ENCODE results near the gene ARMH1.
A peak's percentile ranks its signal among the peaks of the same experiment; 100 is the strongest.

The ARMH1 gene

DNA sequence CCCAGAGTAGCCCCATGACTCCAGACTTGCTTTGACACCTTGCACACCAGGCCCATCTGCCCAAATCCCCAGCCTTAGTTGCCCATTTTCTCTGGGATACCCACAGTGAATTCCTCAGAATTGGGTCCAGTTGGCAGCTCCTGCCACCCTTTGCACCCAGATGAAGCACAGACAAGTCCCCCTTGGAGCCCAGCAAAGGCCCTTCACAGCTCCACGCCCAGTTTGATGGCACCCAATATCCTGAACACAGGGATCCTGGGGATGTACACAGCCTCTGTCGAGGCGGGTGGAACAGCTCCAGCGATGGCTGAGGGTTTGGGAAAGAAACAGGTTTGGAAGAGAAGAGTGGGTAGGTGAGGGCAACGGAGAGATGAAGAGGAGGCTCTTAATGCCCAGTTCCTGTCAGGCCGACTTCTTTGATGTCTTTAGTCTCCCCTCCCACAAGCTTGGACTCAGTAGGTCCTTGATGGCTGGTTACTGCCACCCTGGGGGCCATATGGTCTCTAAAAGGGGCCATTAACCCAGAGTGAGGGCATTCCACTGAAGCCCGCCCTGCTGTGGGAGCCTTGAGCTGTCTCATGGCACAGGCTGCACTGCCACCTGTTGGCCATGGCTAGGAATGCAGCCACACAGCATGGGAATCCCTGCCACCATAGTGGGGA lies 21.9 kb upstream of the ARMH1 start:
- no peaks in the 10 kb centered on the region for H3K27me3 ChIP-seq (ENCODE audit: insufficient read depth, low read length, poor library complexity)
- H2BK15ac ChIP-seq (replicated peaks; ENCODE audit: low read depth), result no peak overlapping the region
- DNase-seq, result peak; percentile 81
- H3K79me1 ChIP-seq (ENCODE audit: low read length), result no peaks in the 10 kb centered on the region
- no peaks in the 10 kb centered on the region for H3K36me3 ChIP-seq (ENCODE audit: control insufficient read depth, insufficient read depth, low read length)
- no peak overlapping the region for H3K4me3 ChIP-seq (ENCODE audit: low read length)
- H3K4ac ChIP-seq (ENCODE audit: low read depth, low read length), result no peak overlapping the region
- no peaks in the 10 kb centered on the region for H3K79me2 ChIP-seq (ENCODE audit: control insufficient read depth, insufficient read depth, low read length)
- H2BK5ac ChIP-seq (ENCODE audit: low read length), result no peak overlapping the region
- no peak overlapping the region for H3K23ac ChIP-seq (ENCODE audit: low read length)
- no peak overlapping the region for H2BK120ac ChIP-seq (ENCODE audit: low read depth, low read length)
- no peak overlapping the region for H3K9ac ChIP-seq (ENCODE audit: low read length)
- H3K18ac ChIP-seq (ENCODE audit: low read length), result no peak overlapping the region
- no peak overlapping the region for H2AK5ac ChIP-seq (ENCODE audit: low read length)
- H4K8ac ChIP-seq (ENCODE audit: low read depth, low read length), result no peak overlapping the region
- no peak overlapping the region for H4K5ac ChIP-seq (ENCODE audit: low read length)
- no peaks in the 10 kb centered on the region for H3K4me1 ChIP-seq (ENCODE audit: control insufficient read depth, low read depth, low read length)
- H3K56ac ChIP-seq (ENCODE audit: low read length), result no peak overlapping the region
- WGBS (ENCODE audit: extremely low coverage, insufficient coverage, low lambda C conversion rate), result no CpG with 5 or more reads among the region's 7 CpGs
- no peak overlapping the region for H3K4me2 ChIP-seq (ENCODE audit: low read length)
- H3K27ac ChIP-seq (ENCODE audit: low read depth, low read length), result no peak overlapping the region

DNA sequence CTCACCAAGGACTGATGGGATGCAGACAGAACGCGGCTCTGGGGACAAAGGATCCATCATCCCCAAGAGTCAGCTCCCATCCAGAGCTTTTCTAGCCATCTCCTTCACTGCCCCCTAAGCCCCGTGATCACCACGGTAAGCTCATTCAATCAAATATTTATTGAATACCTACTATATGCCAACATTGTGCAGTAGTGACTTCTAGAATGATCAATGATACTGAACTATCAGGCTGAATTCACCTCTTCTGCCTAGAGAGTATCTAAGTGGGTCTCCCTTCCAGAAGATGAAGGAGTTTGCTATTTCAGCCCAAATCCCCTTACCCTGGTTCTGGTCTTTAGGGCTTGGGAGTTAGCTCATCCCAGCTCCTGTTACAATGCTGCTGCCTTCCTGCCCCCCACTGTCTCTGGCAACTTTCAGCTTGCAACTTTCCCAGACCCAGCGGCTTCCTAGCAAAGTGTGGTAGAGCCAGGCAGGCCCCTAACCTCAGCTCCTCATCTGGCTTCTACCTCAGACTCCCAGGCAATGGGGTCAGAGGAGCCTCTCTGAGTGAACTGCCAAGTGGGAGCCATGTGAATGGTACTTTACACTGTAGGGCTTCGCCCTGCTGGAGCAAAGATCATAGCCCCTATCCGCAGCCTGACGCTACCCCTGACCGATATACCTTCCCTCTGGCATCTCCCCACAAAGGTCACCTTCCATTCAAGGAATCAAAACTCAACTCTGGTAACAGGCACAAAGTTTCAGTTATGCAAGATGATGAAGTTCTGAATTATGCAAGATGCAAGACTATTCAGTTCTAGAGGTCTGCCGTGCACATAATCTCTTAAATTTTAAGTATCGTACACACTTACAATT lies 21.2 kb upstream of the ARMH1 start:
- H2BK120ac ChIP-seq (ENCODE audit: low read depth, low read length), result no peak overlapping the region
- H3K36me3 ChIP-seq (ENCODE audit: control insufficient read depth, insufficient read depth, low read length), result no peaks in the 10 kb centered on the region
- H3K23ac ChIP-seq (ENCODE audit: low read length), result no peak overlapping the region
- no peak overlapping the region for H2BK15ac ChIP-seq (replicated peaks; ENCODE audit: low read depth)
- H3K79me1 ChIP-seq (ENCODE audit: low read length), result no peaks in the 10 kb centered on the region
- no peak overlapping the region for H2BK5ac ChIP-seq (ENCODE audit: low read length)
- no peak overlapping the region for H4K8ac ChIP-seq (ENCODE audit: low read depth, low read length)
- no peak overlapping the region for H3K4ac ChIP-seq (ENCODE audit: low read depth, low read length)
- no peaks in the 10 kb centered on the region for H3K4me1 ChIP-seq (ENCODE audit: control insufficient read depth, low read depth, low read length)
- H3K27me3 ChIP-seq (ENCODE audit: insufficient read depth, low read length, poor library complexity), result no peaks in the 10 kb centered on the region
- no peak overlapping the region for H2AK5ac ChIP-seq (ENCODE audit: low read length)
- H3K9ac ChIP-seq (ENCODE audit: low read length), result no peak overlapping the region
- H3K56ac ChIP-seq (ENCODE audit: low read length), result no peak overlapping the region
- H3K79me2 ChIP-seq (ENCODE audit: control insufficient read depth, insufficient read depth, low read length), result no peaks in the 10 kb centered on the region
- H3K18ac ChIP-seq (ENCODE audit: low read length), result no peak overlapping the region
- no peak overlapping the region for H4K5ac ChIP-seq (ENCODE audit: low read length)
- DNase-seq, result no peak
- H3K4me3 ChIP-seq (ENCODE audit: low read length), result no peak overlapping the region
- no CpG with 5 or more reads among the region's 11 CpGs for WGBS (ENCODE audit: extremely low coverage, insufficient coverage, low lambda C conversion rate)
- H3K4me2 ChIP-seq (ENCODE audit: low read length), result no peak overlapping the region
- no peak overlapping the region for H3K27ac ChIP-seq (ENCODE audit: low read depth, low read length)

DNA sequence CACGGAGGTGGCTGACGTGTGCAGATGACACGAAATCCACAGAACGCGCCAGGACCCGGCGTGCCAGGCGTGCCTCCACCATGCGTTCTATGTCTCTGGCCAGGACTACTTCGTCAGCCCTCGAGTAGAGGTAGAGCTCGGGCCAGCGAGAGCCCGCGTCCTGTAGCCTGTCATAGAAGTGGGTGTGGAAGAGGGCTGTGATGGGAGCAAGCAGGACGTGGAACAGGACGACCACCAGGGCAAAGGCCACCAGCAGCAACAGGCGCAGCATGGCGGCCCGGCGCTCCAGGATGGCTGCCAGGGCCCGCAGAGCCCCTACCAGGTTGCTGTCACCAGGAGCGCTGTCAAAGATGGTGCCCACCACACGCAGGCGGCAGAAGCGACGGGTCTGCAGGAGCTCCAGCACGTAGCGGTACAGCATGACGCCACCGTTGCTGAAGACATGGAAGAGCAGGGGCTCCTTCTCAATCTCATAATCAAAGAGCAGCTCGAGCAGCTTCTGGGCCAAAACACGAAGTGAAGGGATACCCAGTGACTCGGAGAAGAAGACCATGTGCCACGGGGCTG lies 19.8 kb upstream of the ARMH1 start:
- Histone ChIP-seq H3K9ac (ENCODE audit: low read length) (no peak overlapping the region), H2BK120ac (ENCODE audit: low read depth, low read length) (no peak overlapping the region), H4K8ac (ENCODE audit: low read depth, low read length) (no peak overlapping the region), H2AK5ac (ENCODE audit: low read length) (no peak overlapping the region), H3K4me1 (ENCODE audit: control insufficient read depth, low read depth, low read length) (no peaks in the 10 kb centered on the region), H4K5ac (ENCODE audit: low read length) (no peak overlapping the region), H3K36me3 (ENCODE audit: control insufficient read depth, insufficient read depth, low read length) (no peaks in the 10 kb centered on the region), H3K23ac (ENCODE audit: low read length) (no peak overlapping the region), H3K4ac (ENCODE audit: low read depth, low read length) (no peak overlapping the region), H3K79me2 (ENCODE audit: control insufficient read depth, insufficient read depth, low read length) (no peaks in the 10 kb centered on the region), H3K27ac (ENCODE audit: low read depth, low read length) (no peak overlapping the region), H3K4me3 (ENCODE audit: low read length) (no peak overlapping the region), H3K18ac (ENCODE audit: low read length) (no peak overlapping the region), H2BK5ac (ENCODE audit: low read length) (no peak overlapping the region), H2BK15ac (replicated peaks; ENCODE audit: low read depth) (no peak overlapping the region), H3K27me3 (ENCODE audit: insufficient read depth, low read length, poor library complexity) (no peaks in the 10 kb centered on the region), H3K4me2 (ENCODE audit: low read length) (no peak overlapping the region), H3K56ac (ENCODE audit: low read length) (no peak overlapping the region), H3K79me1 (ENCODE audit: low read length) (no peaks in the 10 kb centered on the region)
- no CpG with 5 or more reads among the region's 35 CpGs for WGBS (ENCODE audit: extremely low coverage, insufficient coverage, low lambda C conversion rate)
- no peak for DNase-seq

- Histone ChIP-seq H3K36me3 (ENCODE audit: control insufficient read depth, insufficient read depth, low read length) (no peaks in the 10 kb centered on the region), H2BK120ac (ENCODE audit: low read depth, low read length) (no peak overlapping the region), H3K4me3 (ENCODE audit: low read length) (no peak overlapping the region), H3K9ac (ENCODE audit: low read length) (no peak overlapping the region), H3K18ac (ENCODE audit: low read length) (no peak overlapping the region), H3K4me1 (ENCODE audit: control insufficient read depth, low read depth, low read length) (no peaks in the 10 kb centered on the region), H4K8ac (ENCODE audit: low read depth, low read length) (no peak overlapping the region), H3K27me3 (ENCODE audit: insufficient read depth, low read length, poor library complexity) (no peaks in the 10 kb centered on the region), H2BK5ac (ENCODE audit: low read length) (no peak overlapping the region), H3K4me2 (ENCODE audit: low read length) (no peak overlapping the region), H3K23ac (ENCODE audit: low read length) (no peak overlapping the region), H2AK5ac (ENCODE audit: low read length) (no peak overlapping the region), H3K79me2 (ENCODE audit: control insufficient read depth, insufficient read depth, low read length) (no peaks in the 10 kb centered on the region), H2BK15ac (replicated peaks; ENCODE audit: low read depth) (no peak overlapping the region), H3K79me1 (ENCODE audit: low read length) (no peaks in the 10 kb centered on the region), H4K5ac (ENCODE audit: low read length) (no peak overlapping the region), H3K27ac (ENCODE audit: low read depth, low read length) (no peak overlapping the region), H3K56ac (ENCODE audit: low read length) (no peak overlapping the region), H3K4ac (ENCODE audit: low read depth, low read length) (no peak overlapping the region)
- no CpG with 5 or more reads among the region's 5 CpGs for WGBS (ENCODE audit: extremely low coverage, insufficient coverage, low lambda C conversion rate)
- peak; percentile 51 for DNase-seq
Measured at GRCh38 chr1:44655609-44656008, 18.9 kb upstream of the ARMH1 start.

DNA sequence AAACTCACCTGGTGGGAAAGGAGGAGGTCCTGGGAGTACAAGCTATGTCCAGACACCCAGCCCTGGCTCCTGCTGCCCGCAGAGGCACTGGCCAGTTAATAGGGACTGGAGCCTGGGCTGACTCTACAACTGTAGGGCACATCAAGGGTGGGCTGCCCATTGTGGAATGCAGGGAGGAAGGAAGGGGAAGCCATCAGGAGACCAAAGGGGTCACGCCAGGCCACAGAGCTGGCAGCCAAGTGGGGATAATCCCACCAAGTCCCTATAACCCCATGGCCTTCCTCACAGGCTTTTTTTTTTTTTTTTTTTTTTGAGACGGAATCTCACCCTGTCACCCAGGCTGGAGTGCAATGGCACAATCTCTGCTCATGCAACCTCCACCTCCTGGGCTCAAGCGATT lies 14.9 kb upstream of the ARMH1 start:
- Histone ChIP-seq H3K27me3 (ENCODE audit: insufficient read depth, low read length, poor library complexity) (no peaks in the 10 kb centered on the region), H3K79me1 (ENCODE audit: low read length) (no peaks in the 10 kb centered on the region), H3K27ac (ENCODE audit: low read depth, low read length) (no peak overlapping the region)

More for the DNA sequence above, 14.9 kb upstream of the ARMH1 start:
- Histone ChIP-seq H3K18ac (ENCODE audit: low read length) (no peak overlapping the region), H3K79me2 (ENCODE audit: control insufficient read depth, insufficient read depth, low read length) (no peaks in the 10 kb centered on the region), H2BK5ac (ENCODE audit: low read length) (no peak overlapping the region), H2AK5ac (ENCODE audit: low read length) (no peak overlapping the region), H3K9ac (ENCODE audit: low read length) (no peak overlapping the region), H4K8ac (ENCODE audit: low read depth, low read length) (no peak overlapping the region), H2BK15ac (replicated peaks; ENCODE audit: low read depth) (no peak overlapping the region), H3K4me2 (ENCODE audit: low read length) (no peak overlapping the region), H3K4ac (ENCODE audit: low read depth, low read length) (no peak overlapping the region), H2BK120ac (ENCODE audit: low read depth, low read length) (no peak overlapping the region), H3K4me1 (ENCODE audit: control insufficient read depth, low read depth, low read length) (no peaks in the 10 kb centered on the region), H3K23ac (ENCODE audit: low read length) (no peak overlapping the region), H3K36me3 (ENCODE audit: control insufficient read depth, insufficient read depth, low read length) (no peaks in the 10 kb centered on the region), H4K5ac (ENCODE audit: low read length) (no peak overlapping the region), H3K56ac (ENCODE audit: low read length) (no peak overlapping the region), H3K4me3 (ENCODE audit: low read length) (no peak overlapping the region)
- no peak for DNase-seq
- WGBS (ENCODE audit: extremely low coverage, insufficient coverage, low lambda C conversion rate), result no CpG with 5 or more reads among the region's 4 CpGs
